SK-N-SH treated with all-trans-retinoic acid at 6 μM for 48 hours (cell line): ENCODE data around the gene XK.

Source experiments
- ATAC-seq: fragments of 200-7000 bp; cut with Tn5 transposase; 3 replicates; pipeline ENCODE4 v1.9.1; 2020; ENCODE audit warnings: mild to moderate bottlenecking, moderate library complexity
- BACH2 ChIP-seq: fragments of 250-450 bp; sonication (Bioruptor Pico); IDR thresholded peaks from 2 replicates; pipeline ENCODE4 v1.9.0; 2021; ENCODE audit warnings: mild to moderate bottlenecking, borderline replicate concordance
- CSDC2 ChIP-seq: fragments of 250-450 bp; sonication (Bioruptor Pico); IDR thresholded peaks from 2 replicates; pipeline ENCODE4 v1.5.0; 2020; ENCODE audit warnings: mild to moderate bottlenecking, moderate library complexity
- CSRNP3 ChIP-seq: fragments of 250-450 bp; sonication (Bioruptor Pico); IDR thresholded peaks from 2 replicates; pipeline ENCODE4 v1.5.1; 2021; ENCODE audit warnings: mild to moderate bottlenecking, moderate library complexity
- ESRRG ChIP-seq: fragments of 250-450 bp; sonication (Bioruptor Pico); IDR thresholded peaks from 2 replicates; pipeline ENCODE4 v1.6.1; 2021; ENCODE audit warnings: mild to moderate bottlenecking
- GLIS3 ChIP-seq: fragments of 250-450 bp; sonication (Bioruptor Pico); IDR thresholded peaks from 2 replicates; pipeline ENCODE4 v1.5.0; 2020; ENCODE audit warnings: mild to moderate bottlenecking, moderate library complexity
- ISL1 ChIP-seq: fragments of 250-450 bp; sonication (Bioruptor Pico); IDR thresholded peaks from 2 replicates; pipeline ENCODE4 v2.1.2; 2022; ENCODE audit warnings: mild to moderate bottlenecking, moderate library complexity
- OSR1 ChIP-seq: fragments of 250-450 bp; sonication (Bioruptor Pico); IDR thresholded peaks from 2 replicates; pipeline ENCODE4 v1.8.0; 2022; ENCODE audit warnings: moderate library complexity, mild to moderate bottlenecking, inconsistent platforms
- POU6F1 ChIP-seq: fragments of 250-450 bp; sonication (Bioruptor Pico); IDR thresholded peaks from 2 replicates; pipeline ENCODE4 v1.8.0; 2021; ENCODE audit warnings: low read depth, mild to moderate bottlenecking, moderate library complexity, borderline replicate concordance
- PPARA ChIP-seq: fragments of 250-450 bp; sonication (Bioruptor Pico); IDR thresholded peaks from 2 replicates; pipeline ENCODE4 v1.5.0; 2020; ENCODE audit warnings: mild to moderate bottlenecking, borderline replicate concordance
- RARB ChIP-seq: fragments of 250-450 bp; sonication (Bioruptor Pico); IDR thresholded peaks from 2 replicates; pipeline ENCODE4 v1.8.0; 2021; ENCODE audit warnings: mild to moderate bottlenecking, moderate library complexity
- SNAI2 ChIP-seq: fragments of 250-450 bp; sonication (Bioruptor Pico); IDR thresholded peaks from 2 replicates; pipeline ENCODE4 v1.5.0; 2020; ENCODE audit warnings: mild to moderate bottlenecking, moderate library complexity
- TCF4 ChIP-seq: fragments of 250-450 bp; sonication (Bioruptor Pico); IDR thresholded peaks from 2 replicates; pipeline ENCODE4 v1.8.0; 2021; ENCODE audit warnings: mild to moderate bottlenecking, moderate library complexity, borderline replicate concordance
- TOX ChIP-seq: fragments of 250-450 bp; sonication (Bioruptor Pico); IDR thresholded peaks from 2 replicates; pipeline ENCODE4 v1.8.0; 2021; ENCODE audit warnings: mild to moderate bottlenecking, moderate library complexity, borderline replicate concordance
- ZC3H10 ChIP-seq: fragments of 250-450 bp; sonication (Bioruptor Pico); IDR thresholded peaks from 2 replicates; pipeline ENCODE4 v1.5.1; 2021; ENCODE audit warnings: mild to moderate bottlenecking, moderate library complexity
- ZFP30 ChIP-seq: fragments of 450-650 bp; formaldehyde crosslinking; IDR thresholded peaks from 2 replicates; pipeline ENCODE4 v1.5.0; 2022; ENCODE audit warnings: mild to moderate bottlenecking, moderate library complexity
- ZNF565 ChIP-seq: fragments of 450-650 bp; formaldehyde crosslinking; conservative IDR thresholded peaks from 2 replicates; pipeline ENCODE4 v1.5.0; 2020; ENCODE audit warnings: low read depth, mild to moderate bottlenecking, moderate library complexity
- ZNF70 ChIP-seq: fragments of 450-650 bp; formaldehyde crosslinking; IDR thresholded peaks from 2 replicates; pipeline ENCODE4 v1.5.0; 2020; ENCODE audit warnings: mild to moderate bottlenecking, moderate library complexity
- ZNF8 ChIP-seq: fragments of 450-650 bp; formaldehyde crosslinking; IDR thresholded peaks from 2 replicates; pipeline ENCODE4 v1.5.0; 2020; ENCODE audit warnings: mild to moderate bottlenecking, moderate library complexity
- TF ChIP-seq, protein P1 (sequence below): fragments of 250-450 bp; sonication (Bioruptor Pico); IDR thresholded peaks from 2 replicates; pipeline ENCODE4 v1.5.1; 2020; ENCODE audit warnings: low read depth, mild to moderate bottlenecking, moderate library complexity
- TF ChIP-seq, protein P2 (sequence below): fragments of 250-450 bp; sonication (Bioruptor Pico); IDR thresholded peaks from 2 replicates; pipeline ENCODE4 v1.8.0; 2020; ENCODE audit warnings: mild to moderate bottlenecking, moderate library complexity, borderline replicate concordance

Gene XK

DNA sequence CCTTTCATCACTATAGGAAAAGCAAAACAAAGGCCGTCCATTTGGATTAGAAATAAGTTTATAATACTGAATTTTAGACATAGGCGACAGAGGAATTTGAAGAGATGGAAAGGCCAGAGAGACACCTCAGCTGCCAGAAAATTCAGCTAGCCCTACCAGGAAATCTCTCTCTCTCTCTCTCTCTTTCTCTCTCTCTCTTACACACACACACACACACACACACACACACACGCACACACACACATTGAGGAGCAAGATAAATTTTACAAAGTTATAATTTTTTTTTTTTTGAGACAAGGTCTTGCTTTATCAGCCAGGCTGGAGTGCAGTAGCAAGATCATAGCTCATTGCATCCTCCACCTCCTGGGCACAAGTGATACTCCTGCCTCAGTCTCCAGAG, 1.4 kb downstream of the XK start:
- no peak for TF ChIP-seq ZC3H10 (CRISPR knock-in tag)
- TF ChIP-seq TOX (CRISPR knock-in tag): no peak
- TF ChIP-seq ZNF8 (CRISPR knock-in tag): no peak
- no peak for TF ChIP-seq ZNF70
- no peak for TF ChIP-seq CSRNP3 (CRISPR knock-in tag)
- TF ChIP-seq, protein P1, sequence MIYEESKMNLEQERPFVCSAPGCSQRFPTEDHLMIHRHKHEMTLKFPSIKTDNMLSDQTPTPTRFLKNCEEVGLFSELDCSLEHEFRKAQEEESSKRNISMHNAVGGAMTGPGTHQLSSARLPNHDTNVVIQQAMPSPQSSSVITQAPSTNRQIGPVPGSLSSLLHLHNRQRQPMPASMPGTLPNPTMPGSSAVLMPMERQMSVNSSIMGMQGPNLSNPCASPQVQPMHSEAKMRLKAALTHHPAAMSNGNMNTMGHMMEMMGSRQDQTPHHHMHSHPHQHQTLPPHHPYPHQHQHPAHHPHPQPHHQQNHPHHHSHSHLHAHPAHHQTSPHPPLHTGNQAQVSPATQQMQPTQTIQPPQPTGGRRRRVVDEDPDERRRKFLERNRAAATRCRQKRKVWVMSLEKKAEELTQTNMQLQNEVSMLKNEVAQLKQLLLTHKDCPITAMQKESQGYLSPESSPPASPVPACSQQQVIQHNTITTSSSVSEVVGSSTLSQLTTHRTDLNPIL (CRISPR knock-in tag): no peak
- TF ChIP-seq RARB (CRISPR knock-in tag): no peak
- TF ChIP-seq ESRRG (CRISPR knock-in tag): no peak
- no peak for TF ChIP-seq PPARA (CRISPR knock-in tag)
- TF ChIP-seq, protein P2, sequence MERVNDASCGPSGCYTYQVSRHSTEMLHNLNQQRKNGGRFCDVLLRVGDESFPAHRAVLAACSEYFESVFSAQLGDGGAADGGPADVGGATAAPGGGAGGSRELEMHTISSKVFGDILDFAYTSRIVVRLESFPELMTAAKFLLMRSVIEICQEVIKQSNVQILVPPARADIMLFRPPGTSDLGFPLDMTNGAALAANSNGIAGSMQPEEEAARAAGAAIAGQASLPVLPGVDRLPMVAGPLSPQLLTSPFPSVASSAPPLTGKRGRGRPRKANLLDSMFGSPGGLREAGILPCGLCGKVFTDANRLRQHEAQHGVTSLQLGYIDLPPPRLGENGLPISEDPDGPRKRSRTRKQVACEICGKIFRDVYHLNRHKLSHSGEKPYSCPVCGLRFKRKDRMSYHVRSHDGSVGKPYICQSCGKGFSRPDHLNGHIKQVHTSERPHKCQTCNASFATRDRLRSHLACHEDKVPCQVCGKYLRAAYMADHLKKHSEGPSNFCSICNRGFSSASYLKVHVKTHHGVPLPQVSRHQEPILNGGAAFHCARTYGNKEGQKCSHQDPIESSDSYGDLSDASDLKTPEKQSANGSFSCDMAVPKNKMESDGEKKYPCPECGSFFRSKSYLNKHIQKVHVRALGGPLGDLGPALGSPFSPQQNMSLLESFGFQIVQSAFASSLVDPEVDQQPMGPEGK (CRISPR knock-in tag): no peak
- TF ChIP-seq GLIS3 (CRISPR knock-in tag): no peak
- ATAC-seq: no peak

- TF ChIP-seq ZFP30 (CRISPR knock-in tag): no peak
- TF ChIP-seq, all 23 proteins: peak for 0
- no peak for ATAC-seq
Observed at GRCh38 chrX:37690119-37690518, 4.5 kb downstream of the XK start.

DNA sequence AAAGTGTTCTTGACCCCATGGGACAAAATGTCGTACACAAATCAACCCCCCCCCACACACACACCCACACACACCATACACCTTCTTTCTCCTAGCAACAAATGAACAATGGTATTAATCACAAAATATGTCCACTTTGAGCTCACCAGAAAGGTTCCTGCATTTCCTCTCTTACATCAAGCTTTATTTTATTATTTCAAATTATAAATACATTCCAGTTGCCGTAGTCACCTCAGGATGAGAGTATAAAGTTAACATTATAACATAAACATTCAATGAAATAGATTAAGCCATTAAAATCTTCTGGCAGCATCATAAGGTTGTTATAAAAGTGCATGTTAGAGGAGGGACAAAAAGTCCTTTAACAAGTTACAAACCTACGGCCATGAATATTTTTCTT, 7.3 kb downstream of the XK start:
- TF ChIP-seq ZNF8 (CRISPR knock-in tag): no peak
- TF ChIP-seq, protein P2 (CRISPR knock-in tag): no peak
- TF ChIP-seq, protein P1 (CRISPR knock-in tag): no peak
- TF ChIP-seq CSDC2 (CRISPR knock-in tag): no peak
- TF ChIP-seq OSR1: no peak
- no peak for TF ChIP-seq ZNF70
- TF ChIP-seq RARB (CRISPR knock-in tag): no peak
- no peak for TF ChIP-seq POU6F1 (CRISPR knock-in tag)
- no peak for TF ChIP-seq ZFP30 (CRISPR knock-in tag)
- no peak for TF ChIP-seq SNAI2 (CRISPR knock-in tag)
- no peak for TF ChIP-seq ZC3H10 (CRISPR knock-in tag)
- TF ChIP-seq TOX (CRISPR knock-in tag): no peak
- ATAC-seq: no peak

- TF ChIP-seq BACH2 (CRISPR knock-in tag): no peak
- TF ChIP-seq ZNF8 (CRISPR knock-in tag): no peak
- TF ChIP-seq TCF4 (CRISPR knock-in tag): no peak
- TF ChIP-seq ZFP30 (CRISPR knock-in tag): no peak
- TF ChIP-seq, protein P2 (CRISPR knock-in tag): no peak
- TF ChIP-seq POU6F1 (CRISPR knock-in tag): no peak
- TF ChIP-seq OSR1: no peak
- no peak for TF ChIP-seq CSDC2 (CRISPR knock-in tag)
- no peak for TF ChIP-seq ZNF70
- TF ChIP-seq ISL1 (CRISPR knock-in tag): no peak
- TF ChIP-seq ZNF565 (CRISPR knock-in tag): no peak
- ATAC-seq: no peak
Observed at GRCh38 chrX:37697169-37697760, 11.7 kb downstream of the XK start.
